Skeletal muscle tissue (tissue), 4 donors: ENCODE results near the gene SLC13A5. TPM values are rescaled to one million over a fixed set of nuclear protein-coding genes. Genes with fewer than 3 reads are reported as not detected.
A peak's percentile ranks its signal among the peaks of the same experiment; 100 is the strongest.
"Not testable (repeated sequence)": the region's sequence is repeated elsewhere in the genome, so short reads cannot be mapped to it uniquely, and the experiment has no call there.

Source experiments
- H3K27ac ChIP-seq: one replicate; pipeline ENCODE4 v1.7.0; 2013; ENCODE audit warnings: mild to moderate bottlenecking, low read depth, low read length, inconsistent platforms
- H3K27me3 ChIP-seq, 3 donors: one replicate each; pipeline ENCODE4 v1.7.0; 2013; ENCODE audit warnings: low read length in 3 of 3; ENCODE audit not compliant: control insufficient read depth in 3 of 3, insufficient read depth in 3 of 3
- H3K36me3 ChIP-seq, 3 donors: one replicate each; pipeline ENCODE4 v1.7.0; 2013; ENCODE audit warnings: low read length in 3 of 3; ENCODE audit not compliant: control insufficient read depth in 3 of 3, insufficient read depth in 3 of 3
- H3K4me1 ChIP-seq, 3 donors: one replicate each; pipeline ENCODE4 v1.7.0; 2013; ENCODE audit warnings: low read length in 3 of 3, mild to moderate bottlenecking in 3 of 3; ENCODE audit not compliant: control insufficient read depth in 3 of 3, insufficient read depth in 3 of 3
- H3K4me3 ChIP-seq, 3 donors: one replicate each; pipeline ENCODE4 v1.7.0; 2013; ENCODE audit warnings: low read length in 3 of 3
- H3K9ac ChIP-seq, 3 donors: one replicate each; pipeline ENCODE4 v1.7.0; 2013; ENCODE audit warnings: low read length in 3 of 3, mild to moderate bottlenecking in 3 of 3, moderate library complexity in 2 of 3, low read depth in 1 of 3
- H3K9me3 ChIP-seq, 3 donors: one replicate each; pipeline ENCODE4 v1.7.0; 2013; ENCODE audit warnings: low read length in 3 of 3; ENCODE audit not compliant: control insufficient read depth in 3 of 3
- total RNA-seq: library from RNA; depleted of rRNA; stranded (reverse); fragments of >200 nt; gene quantifications from one replicate; pipeline ENCODE4 v1.2.3, GENCODE V29; 2014
- donor health status: Osteomylitis.

The SLC13A5 gene
- total RNA-seq, 1 donor from 2014 or later: not detected

GRCh38 chr17:6657633-6658287, 55.4 kb downstream of the SLC13A5 start:
- Histone ChIP-seq H3K27me3 (peaks cover 38 to 60% (median 45%) of the 10 kb centered on the region in 3 donors), H3K4me1 (peaks cover 5 to 15% (median 7%) of the 10 kb centered on the region in 3 donors), H3K9me3 (no peaks in the 10 kb centered on the region), H3K9ac (no peak overlapping the region), H3K27ac (no peak overlapping the region), H3K4me3 (no peak overlapping the region), H3K36me3 (no peaks in the 10 kb centered on the region)

DNA sequence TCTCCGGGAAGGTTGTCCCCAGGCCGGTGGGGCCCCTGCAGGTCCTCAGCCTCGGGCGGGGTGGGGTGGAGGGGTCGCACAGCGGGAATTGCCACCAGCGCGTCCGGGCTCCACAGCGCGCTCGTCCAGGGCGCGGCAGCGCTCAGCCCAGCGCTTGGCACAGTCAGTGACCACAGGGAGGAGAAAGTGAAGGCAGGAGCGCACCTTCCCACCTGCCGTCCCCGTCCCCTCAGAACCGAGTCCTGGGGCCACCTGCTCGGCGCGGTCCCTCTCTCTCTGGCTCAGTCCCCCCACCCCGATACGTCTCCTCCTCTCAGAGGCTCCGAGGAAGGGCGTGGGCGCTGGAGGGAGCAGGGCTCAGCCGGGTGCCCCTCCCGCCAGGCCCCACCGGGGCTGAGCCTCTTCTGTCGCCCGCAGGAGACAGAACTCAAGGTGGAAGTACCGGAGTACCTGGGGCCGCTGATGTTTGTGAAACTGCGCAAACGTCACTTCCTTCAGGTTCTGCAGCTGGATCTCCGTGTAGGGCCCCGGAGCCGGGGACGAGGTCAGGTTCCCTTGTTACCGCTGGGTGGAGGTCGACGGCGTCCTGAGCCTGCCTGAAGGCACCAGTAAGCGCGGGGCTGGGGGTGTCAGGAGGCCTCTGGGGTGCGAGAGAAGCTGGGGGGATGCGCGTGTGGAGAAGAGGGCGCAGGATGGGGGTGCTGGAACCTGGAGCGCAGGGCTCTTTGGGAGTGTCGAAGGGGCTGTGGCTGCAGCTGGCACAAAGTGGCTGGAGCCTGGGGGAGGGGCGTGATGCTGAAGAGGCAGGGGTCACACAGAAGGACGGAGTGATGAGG, 56.2 kb downstream of the SLC13A5 start:
- not testable (repeated sequence) for H3K36me3 ChIP-seq, H3K9ac ChIP-seq, H3K9me3 ChIP-seq, H3K27ac ChIP-seq, H3K4me3 ChIP-seq
- peaks cover 33 to 60% (median 45%) of the 10 kb centered on the region in 3 donors for H3K27me3 ChIP-seq
- peaks cover 6 to 23% (median 13%) of the 10 kb centered on the region in 3 donors for H3K4me1 ChIP-seq

DNA sequence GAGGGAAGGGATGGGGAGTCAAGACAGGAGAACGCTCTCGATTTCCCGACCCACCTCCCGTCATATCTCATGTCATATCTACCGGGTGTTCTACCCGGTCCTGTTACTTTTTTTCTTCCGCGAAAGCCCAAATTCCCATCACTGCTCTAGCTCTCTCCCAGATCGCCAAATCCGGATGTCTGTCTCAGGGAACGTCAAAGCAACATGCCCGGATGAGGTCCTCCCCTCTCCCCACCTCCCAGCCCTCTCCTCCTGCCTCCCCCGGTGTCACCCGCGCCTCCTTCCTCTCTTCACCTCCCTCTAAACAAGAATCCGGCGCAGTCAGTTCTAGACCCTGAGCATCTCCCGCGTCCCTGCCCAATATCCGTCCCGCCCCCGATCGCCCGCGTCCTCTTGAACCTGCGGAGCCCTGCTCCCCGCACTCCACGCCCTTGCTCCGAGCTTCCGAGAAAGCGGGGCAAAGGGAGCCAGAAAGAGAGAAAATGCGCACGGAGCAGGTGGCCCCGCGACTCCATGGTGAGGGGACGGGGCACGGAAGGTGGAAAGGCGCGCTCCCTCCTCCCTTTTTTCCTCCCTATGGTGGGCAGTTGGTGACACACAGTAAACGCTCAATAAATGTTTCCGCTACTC, 57.3 kb downstream of the SLC13A5 start:
- H3K9ac ChIP-seq, H3K36me3 ChIP-seq, H3K27ac ChIP-seq, H3K9me3 ChIP-seq, H3K4me3 ChIP-seq: not testable (repeated sequence)
- peaks cover 10 to 31% (median 18%) of the 10 kb centered on the region in 3 donors for H3K4me1 ChIP-seq
- peaks cover 33 to 53% (median 41%) of the 10 kb centered on the region in 3 donors for H3K27me3 ChIP-seq

GRCh38 chr17:6654841-6655731, 58.1 kb downstream of the SLC13A5 start:
- peaks cover 27 to 46% (median 34%) of the 10 kb centered on the region in 3 donors for H3K27me3 ChIP-seq
- no peaks in the 10 kb centered on the region for H3K36me3 ChIP-seq
- no peak overlapping the region for H3K9ac ChIP-seq
- H3K9me3 ChIP-seq: no peaks in the 10 kb centered on the region
- no peak overlapping the region for H3K27ac ChIP-seq
- peak overlapping the region in 1 of 3 donors; percentile 42 for H3K4me3 ChIP-seq
- peaks cover 17 to 37% (median 24%) of the 10 kb centered on the region in 3 donors for H3K4me1 ChIP-seq

- peak overlapping the region; percentile 58 to 86 (median 76) for H3K9ac ChIP-seq
- peaks cover 12 to 23% (median 14%) of the 10 kb centered on the region in 3 donors for H3K27me3 ChIP-seq
- peaks cover 9 to 16% (median 15%) of the 10 kb centered on the region in 3 donors for H3K36me3 ChIP-seq
- H3K4me1 ChIP-seq: peaks cover 18 to 37% (median 26%) of the 10 kb centered on the region in 3 donors
- H3K27ac ChIP-seq: peak overlapping the region; percentile 96
- peak overlapping the region; percentile 98 to 100 (median 99) for H3K4me3 ChIP-seq
- H3K9me3 ChIP-seq: no peaks in the 10 kb centered on the region
Measured at GRCh38 chr17:6651919-6652452, 61.2 kb downstream of the SLC13A5 start.

GRCh38 chr17:6651354-6651918, 61.7 kb downstream of the SLC13A5 start, which contains the start of the genes C17orf100 and MED31:
Gene C17orf100 (plus strand): TSS chr17:6651762. CDS start chr17:6651914, 152 bp downstream.
Gene MED31 (minus strand): TSS chr17:6651605. CDS start chr17:6651528, 77 bp downstream.
- H3K4me1 ChIP-seq: peaks cover 18 to 37% (median 26%) of the 10 kb centered on the region in 3 donors
- peak within 1 kb of the TSS; percentile 98 to 100 (median 99) for H3K4me3 ChIP-seq
- peaks cover 12 to 22% (median 14%) of the 10 kb centered on the region in 3 donors for H3K27me3 ChIP-seq
- no peaks in the 10 kb centered on the region for H3K9me3 ChIP-seq
- peaks cover 9 to 16% (median 15%) of the 10 kb centered on the region in 3 donors for H3K36me3 ChIP-seq
- H3K9ac ChIP-seq: peak within 1 kb of the TSS; percentile 86 to 98 (median 97)
- H3K27ac ChIP-seq: peak within 1 kb of the TSS; percentile 96

DNA sequence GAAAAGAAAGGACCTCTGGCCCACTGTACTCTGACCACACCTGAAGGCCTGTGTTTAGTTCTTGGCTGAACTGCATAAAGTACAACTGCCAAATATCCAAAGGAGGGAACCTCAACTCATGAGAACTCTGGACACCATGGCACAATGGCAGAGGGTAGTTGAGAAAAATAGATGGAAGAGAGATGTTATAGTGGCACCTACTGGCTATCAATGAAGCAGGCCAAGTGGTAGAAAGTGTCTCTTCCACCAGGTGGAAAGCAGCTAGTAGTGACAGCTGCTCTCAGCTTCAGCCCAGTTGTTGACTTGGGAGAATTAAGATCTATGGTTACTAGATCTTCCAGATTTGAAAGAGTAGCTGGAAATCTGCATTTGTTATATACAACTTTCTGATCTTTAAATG, 65.0 kb downstream of the SLC13A5 start:
- Histone ChIP-seq H3K36me3 (peaks cover 19 to 30% (median 29%) of the 10 kb centered on the region in 3 donors), H3K27me3 (no peaks in the 10 kb centered on the region), H3K4me3 (no peak overlapping the region), H3K27ac (no peak overlapping the region), H3K4me1 (peaks cover 13 to 26% (median 19%) of the 10 kb centered on the region in 3 donors), H3K9ac (no peak overlapping the region), H3K9me3 (no peaks in the 10 kb centered on the region)

DNA sequence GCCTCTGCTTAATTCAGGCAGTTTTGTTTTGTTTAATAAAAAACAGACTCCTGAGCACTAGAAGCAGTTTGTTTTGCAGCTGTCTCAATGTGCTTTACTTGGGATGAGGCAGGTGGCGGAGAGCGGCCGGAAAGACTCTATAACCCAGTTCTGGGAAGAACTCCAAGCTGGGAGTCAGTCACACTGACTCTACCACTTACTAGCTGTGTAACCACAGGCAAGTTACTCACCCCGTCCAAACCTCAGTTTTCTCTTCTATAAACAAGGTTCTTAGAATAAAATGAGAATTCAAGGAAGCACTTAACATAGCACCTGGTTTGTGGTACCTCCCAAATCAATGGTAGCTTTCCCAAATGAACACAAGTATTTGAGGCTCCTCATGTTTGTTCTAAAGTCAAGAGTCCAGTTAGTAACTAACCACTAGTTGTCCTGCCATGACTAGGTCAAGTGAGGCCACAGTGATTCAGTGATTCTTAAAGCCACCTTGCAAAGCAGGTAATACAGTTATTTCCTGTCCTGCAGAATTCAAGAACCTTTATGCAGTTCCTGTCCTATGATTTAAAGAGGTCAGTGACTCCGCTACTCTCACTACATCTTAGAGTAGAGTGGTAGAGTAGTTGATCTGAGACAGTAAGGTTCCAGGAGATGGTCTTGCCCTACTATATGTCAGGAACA, 69.6 kb downstream of the SLC13A5 start:
- Histone ChIP-seq H3K4me3 (no peak overlapping the region), H3K9ac (no peak overlapping the region), H3K27me3 (no peaks in the 10 kb centered on the region), H3K4me1 (peaks cover 19 to 28% (median 21%) of the 10 kb centered on the region in 3 donors), H3K27ac (no peak overlapping the region), H3K36me3 (peaks cover 15 to 29% (median 26%) of the 10 kb centered on the region in 3 donors), H3K9me3 (no peaks in the 10 kb centered on the region)
